OCI-LY1 (cell line): ENCODE data around the gene ZNF419.

Experiments used
- H2AFZ ChIP-seq: fragments of 200-600 bp; sonication (generic), shearing (Covaris generic); 2 replicates; pipeline ENCODE4 v1.6.0; 2014; ENCODE audit warnings: antibody characterized with exemption, mild to moderate bottlenecking, low read length
- H3F3A ChIP-seq: fragments of 200-600 bp; sonication (generic), shearing (Covaris generic); 2 replicates; pipeline ENCODE4 v1.6.0; 2014; ENCODE audit warnings: mild to moderate bottlenecking, antibody characterized with exemption, low read length, moderate library complexity; ENCODE audit not compliant: insufficient read depth
- H3K27ac ChIP-seq: fragments of 200-600 bp; sonication (generic); 2 replicates; pipeline ENCODE4 v1.5.1; 2014; ENCODE audit warnings: low read length, mixed run types, mild to moderate bottlenecking, low read depth; ENCODE audit not compliant: poor library complexity, severe bottlenecking
- H3K27me3 ChIP-seq: fragments of 200-600 bp; sonication (generic); 2 replicates; pipeline ENCODE4 v1.6.0; 2014; ENCODE audit warnings: antibody characterized with exemption, mild to moderate bottlenecking, low read length, moderate library complexity; ENCODE audit not compliant: insufficient read depth
- H3K36me3 ChIP-seq: fragments of 200-600 bp; sonication (generic); 2 replicates; pipeline ENCODE4 v1.6.1; 2014; ENCODE audit warnings: mild to moderate bottlenecking, antibody characterized with exemption, low read length, moderate library complexity, mixed read lengths; ENCODE audit not compliant: insufficient read depth
- H3K4me1 ChIP-seq: fragments of 200-600 bp; sonication (generic); 2 replicates; pipeline ENCODE4 v1.5.1; 2014; ENCODE audit warnings: mild to moderate bottlenecking, low read length, moderate library complexity; ENCODE audit not compliant: insufficient read depth, severe bottlenecking
- H3K4me2 ChIP-seq: fragments of 200-600 bp; sonication (generic), shearing (Covaris generic); 2 replicates; pipeline ENCODE4 v1.6.1; 2014; ENCODE audit warnings: low read length
- H3K4me3 ChIP-seq: fragments of 200-600 bp; sonication (generic); 2 replicates; pipeline ENCODE4 v1.5.1; 2014; ENCODE audit warnings: low read length, low read depth, mild to moderate bottlenecking, mixed read lengths; ENCODE audit not compliant: poor library complexity, severe bottlenecking
- H3K79me2 ChIP-seq: fragments of 200-600 bp; shearing (Covaris generic); 2 replicates; pipeline ENCODE4 v1.6.1; 2016; ENCODE audit warnings: mixed run types, low read length, mixed read lengths; ENCODE audit not compliant: insufficient read depth
- H3K9ac ChIP-seq: fragments of 200-600 bp; sonication (generic), shearing (Covaris generic); 2 replicates; pipeline ENCODE4 v1.6.1; 2014; ENCODE audit warnings: mild to moderate bottlenecking, low read length, mixed read lengths
- H3K9me2 ChIP-seq: fragments of 200-600 bp; sonication (generic), shearing (Covaris generic); 2 replicates; pipeline ENCODE4 v1.6.1; 2014; ENCODE audit warnings: low read depth, mild to moderate bottlenecking, low read length, mixed read lengths
- H3K9me3 ChIP-seq: fragments of 200-600 bp; shearing (Covaris generic); 2 replicates; pipeline ENCODE4 v1.6.1; 2014; ENCODE audit warnings: low read length, mixed read lengths
- H4K20me1 ChIP-seq: fragments of 200-600 bp; sonication (generic), shearing (Covaris generic); 2 replicates; pipeline ENCODE4 v1.6.0; 2016; ENCODE audit warnings: mild to moderate bottlenecking, low read length; ENCODE audit not compliant: insufficient read depth
- EZH2 ChIP-seq: fragments of 200-600 bp; sonication (generic), shearing (Covaris generic); IDR thresholded peaks from 2 replicates; pipeline ENCODE4 v1.8.0; 2017; ENCODE audit warnings: borderline replicate concordance, mixed run types, mild to moderate bottlenecking, antibody characterized with exemption, low read length, moderate library complexity, mixed read lengths
- TF ChIP-seq, protein P1 (sequence below): fragments of 200-600 bp; sonication (generic), shearing (Covaris generic); IDR thresholded peaks from 2 replicates; pipeline ENCODE4 v1.5.1; 2017; ENCODE audit warnings: mild to moderate bottlenecking, antibody characterized with exemption, low read length, moderate library complexity, mixed read lengths

Gene ZNF419

DNA sequence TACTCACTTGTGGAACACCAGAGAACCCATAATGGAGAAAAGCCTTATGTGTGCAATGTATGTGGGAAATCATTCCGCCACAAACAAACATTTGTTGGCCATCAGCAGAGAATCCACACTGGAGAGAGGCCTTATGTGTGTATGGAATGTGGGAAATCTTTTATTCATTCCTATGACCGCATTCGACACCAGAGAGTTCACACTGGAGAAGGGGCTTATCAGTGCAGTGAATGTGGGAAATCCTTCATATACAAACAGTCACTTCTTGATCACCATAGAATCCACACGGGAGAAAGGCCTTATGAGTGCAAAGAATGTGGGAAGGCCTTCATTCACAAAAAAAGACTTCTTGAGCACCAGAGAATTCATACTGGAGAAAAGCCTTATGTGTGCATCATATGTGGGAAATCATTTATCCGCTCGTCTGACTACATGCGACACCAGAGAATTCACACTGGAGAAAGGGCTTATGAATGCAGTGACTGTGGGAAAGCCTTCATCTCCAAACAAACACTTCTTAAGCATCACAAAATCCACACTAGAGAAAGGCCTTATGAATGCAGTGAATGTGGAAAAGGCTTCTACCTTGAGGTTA is 50.5 kb downstream of the ZNF419 start:
- H3K79me2 ChIP-seq, result no peaks in the 10 kb centered on the region

More for the DNA sequence above, 50.5 kb downstream of the ZNF419 start:
- H3K27me3 ChIP-seq, result no peaks in the 10 kb centered on the region
- H3K4me3 ChIP-seq, result no peak overlapping the region
- H3F3A ChIP-seq, result 0 out of 2 replicates have a peak, but pooled peaks cover 3% of the 10 kb centered on the region
- peaks cover 50% of the 10 kb centered on the region for H3K9me3 ChIP-seq
- no peaks in the 10 kb centered on the region for H4K20me1 ChIP-seq
- H3K4me1 ChIP-seq, result no peaks in the 10 kb centered on the region
- H3K9ac ChIP-seq, result no peak overlapping the region
- H3K4me2 ChIP-seq, result no peak overlapping the region
- no peak overlapping the region for H3K27ac ChIP-seq
- no peak overlapping the region for H2AFZ ChIP-seq
- H3K9me2 ChIP-seq, result no peaks in the 10 kb centered on the region
- H3K36me3 ChIP-seq, result peaks cover 90% of the 10 kb centered on the region
- no peak for TF ChIP-seq EZH2
- TF ChIP-seq, protein P1, sequence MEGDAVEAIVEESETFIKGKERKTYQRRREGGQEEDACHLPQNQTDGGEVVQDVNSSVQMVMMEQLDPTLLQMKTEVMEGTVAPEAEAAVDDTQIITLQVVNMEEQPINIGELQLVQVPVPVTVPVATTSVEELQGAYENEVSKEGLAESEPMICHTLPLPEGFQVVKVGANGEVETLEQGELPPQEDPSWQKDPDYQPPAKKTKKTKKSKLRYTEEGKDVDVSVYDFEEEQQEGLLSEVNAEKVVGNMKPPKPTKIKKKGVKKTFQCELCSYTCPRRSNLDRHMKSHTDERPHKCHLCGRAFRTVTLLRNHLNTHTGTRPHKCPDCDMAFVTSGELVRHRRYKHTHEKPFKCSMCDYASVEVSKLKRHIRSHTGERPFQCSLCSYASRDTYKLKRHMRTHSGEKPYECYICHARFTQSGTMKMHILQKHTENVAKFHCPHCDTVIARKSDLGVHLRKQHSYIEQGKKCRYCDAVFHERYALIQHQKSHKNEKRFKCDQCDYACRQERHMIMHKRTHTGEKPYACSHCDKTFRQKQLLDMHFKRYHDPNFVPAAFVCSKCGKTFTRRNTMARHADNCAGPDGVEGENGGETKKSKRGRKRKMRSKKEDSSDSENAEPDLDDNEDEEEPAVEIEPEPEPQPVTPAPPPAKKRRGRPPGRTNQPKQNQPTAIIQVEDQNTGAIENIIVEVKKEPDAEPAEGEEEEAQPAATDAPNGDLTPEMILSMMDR, result no peak
